DND-41 (cell line): ENCODE measurements around the gene ACP5.

Experiments
- ATAC-seq: fragments of 200-7000 bp; cut with Tn5 transposase; 3 replicates; pipeline ENCODE4 v1.9.1; 2021; ENCODE audit warnings: low read depth; ENCODE audit not compliant: insufficient read depth
- DNase-seq: peaks from one replicate; pipeline ENCODE4 v3.0.0-alpha.2; 2020
- H2AFZ ChIP-seq: 2 replicates; pipeline ENCODE4 v1.6.0; 2012; ENCODE audit warnings: low read depth, low read length
- H3K27ac ChIP-seq: 2 replicates; pipeline ENCODE4 v1.5.1; 2012; ENCODE audit warnings: low read length, inconsistent platforms
- H3K27me3 ChIP-seq: fragments of 200-600 bp; sonication (generic); 2 replicates; pipeline ENCODE4 v1.6.0; 2012; ENCODE audit warnings: low read length, mild to moderate bottlenecking, inconsistent platforms; ENCODE audit not compliant: insufficient read depth, poor library complexity
- H3K36me3 ChIP-seq: 2 replicates; pipeline ENCODE4 v1.5.1; 2012; ENCODE audit warnings: low read length, inconsistent platforms; ENCODE audit not compliant: insufficient read depth
- H3K4me1 ChIP-seq: 2 replicates; pipeline ENCODE4 v1.5.1; 2012; ENCODE audit warnings: mild to moderate bottlenecking, low read length; ENCODE audit not compliant: insufficient read depth
- H3K4me2 ChIP-seq: 2 replicates; pipeline ENCODE4 v1.6.0; 2012; ENCODE audit warnings: mild to moderate bottlenecking, moderate library complexity, low read length, inconsistent platforms; ENCODE audit not compliant: insufficient read depth
- H3K4me3 ChIP-seq, 2 experiments: fragments of 200-600 bp in 1 of 2; shearing (Covaris generic) in 1 of 2; 2 replicates each; pipeline ENCODE4 v1.5.1; 2012 to 2016; ENCODE audit warnings: inconsistent platforms in 2 of 2, low read length in 2 of 2, mild to moderate bottlenecking in 2 of 2, low read depth in 1 of 2, moderate library complexity in 1 of 2
- H3K79me2 ChIP-seq: 2 replicates; pipeline ENCODE4 v1.6.0; 2012; ENCODE audit warnings: low read length, inconsistent platforms; ENCODE audit not compliant: insufficient read depth
- H3K9ac ChIP-seq: 2 replicates; pipeline ENCODE4 v1.6.0; 2012; ENCODE audit warnings: low read depth, mild to moderate bottlenecking, inconsistent platforms, low read length, moderate library complexity
- H3K9me3 ChIP-seq: 2 replicates; pipeline ENCODE4 v1.5.1; 2012; ENCODE audit warnings: low read length, moderate library complexity, mild to moderate bottlenecking, inconsistent platforms; ENCODE audit not compliant: insufficient read depth, severe bottlenecking
- H4K20me1 ChIP-seq: 2 replicates; pipeline ENCODE4 v1.6.0; 2012; ENCODE audit warnings: low read length; ENCODE audit not compliant: insufficient read depth
- CTCF ChIP-seq: IDR thresholded peaks from 2 replicates; pipeline ENCODE4 v1.5.1; 2012; ENCODE audit warnings: borderline replicate concordance, low read length, moderate library complexity, mild to moderate bottlenecking; ENCODE audit not compliant: poor library complexity, severe bottlenecking; ENCODE audit errors: extremely low read depth
- EZH2 ChIP-seq: IDR thresholded peaks from 3 replicates; pipeline ENCODE4 v1.6.1; 2012; ENCODE audit warnings: borderline replicate concordance, low read depth, mild to moderate bottlenecking, moderate library complexity, low read length, inconsistent platforms; ENCODE audit not compliant: severe bottlenecking

ACP5 gene

GRCh38 chr19:11594084-11594483 is 16.6 kb upstream of the ACP5 start:
- Histone ChIP-seq H3K27me3 (no peaks in the 10 kb centered on the region), H3K4me3 (no peak overlapping the region), H3K9ac (no peak overlapping the region), H3K27ac (no peak overlapping the region), H2AFZ (no peak overlapping the region), H3K36me3 (peaks cover 6% of the 10 kb centered on the region), H3K79me2 (peaks cover 18% of the 10 kb centered on the region), H4K20me1 (peaks cover 7% of the 10 kb centered on the region), H3K9me3 (no peaks in the 10 kb centered on the region), H3K4me1 (peaks cover 21% of the 10 kb centered on the region), H3K4me2 (no peak overlapping the region)
- ATAC-seq (no peak), DNase-seq (no peak)
- TF ChIP-seq CTCF (no peak), EZH2 (no peak)

GRCh38 chr19:11587975-11588631 is 10.7 kb upstream of the ACP5 start:
- peak overlapping the region; percentile 23 for H3K4me2 ChIP-seq
- no peak overlapping the region for H3K27ac ChIP-seq
- no peak for TF ChIP-seq CTCF
- TF ChIP-seq EZH2, result no peak
- no peaks in the 10 kb centered on the region for H3K9me3 ChIP-seq
- DNase-seq (no peak), ATAC-seq (peak; percentile 38; the same call in 1 of the 3 replicates)
- peak overlapping the region; percentile 54 for H2AFZ ChIP-seq
- peak overlapping the region; percentile 15; the same call in 1 of the 2 replicates for H3K9ac ChIP-seq
- no peaks in the 10 kb centered on the region for H3K79me2 ChIP-seq
- H3K27me3 ChIP-seq, result no peaks in the 10 kb centered on the region
- no peak overlapping the region for H3K4me3 ChIP-seq
- no peaks in the 10 kb centered on the region for H4K20me1 ChIP-seq
- H3K4me1 ChIP-seq, result peaks cover 8% of the 10 kb centered on the region; the same call in 1 of the 2 replicates
- no peaks in the 10 kb centered on the region for H3K36me3 ChIP-seq

- H3K9me3 ChIP-seq, result no peaks in the 10 kb centered on the region
- H3K27ac ChIP-seq, result no peak overlapping the region
- peak overlapping the region; percentile 15; the same call in 1 of the 2 replicates for H3K9ac ChIP-seq
- H3K4me2 ChIP-seq, result peak overlapping the region; percentile 23
- no peaks in the 10 kb centered on the region for H3K27me3 ChIP-seq
- no peaks in the 10 kb centered on the region for H4K20me1 ChIP-seq
- no peak overlapping the region for H3K4me3 ChIP-seq
- TF ChIP-seq CTCF, result peak; percentile 96
- TF ChIP-seq EZH2, result no peak
- DNase-seq (peak; percentile 84), ATAC-seq (peak; percentile 93)
- peaks cover 8% of the 10 kb centered on the region; the same call in 1 of the 2 replicates for H3K4me1 ChIP-seq
- H3K79me2 ChIP-seq, result no peaks in the 10 kb centered on the region
- peak overlapping the region; percentile 54 for H2AFZ ChIP-seq
- no peaks in the 10 kb centered on the region for H3K36me3 ChIP-seq
Measured at GRCh38 chr19:11587302-11587974, 10.0 kb upstream of the ACP5 start.
